ENCODE results near the gene DEPDC5. TPM values are rescaled to one million over a fixed set of nuclear protein-coding genes. Genes with fewer than 3 reads are reported as not detected.

Gene DEPDC5
- total and polyA plus RNA-seq, 9 of the 15 experiments (the other 6 are each of a cell fraction or from before 2014, with no cell fraction given), result 2.3 to 12.3 (median 10.7) TPM

- DNase-seq (ENCODE audit: extremely low read depth in 1 of 4, low spot score in 3 of 4), result no peak
- no TSS peak for BruUV-seq (replicated peaks)
- intact Hi-C loops (cut with micrococcal nuclease), result no loop called here
- Histone ChIP-seq H3K27ac (ENCODE audit: extremely low read depth, low read depth, low read length) (no peak overlapping the region), H3K4me3 (no peak overlapping the region), H4K20me1 (replicated peaks; ENCODE audit: control insufficient read depth, insufficient read depth, low read length) (no peaks in the 10 kb centered on the region), H3K9ac (ENCODE audit: insufficient read depth in 1 of 2, low read depth in 2 of 2, low read length in 2 of 2) (no peak overlapping the region), H3K4me2 (ENCODE audit: insufficient read depth, low read length) (no peak overlapping the region), H3K27me3 (ENCODE audit: control insufficient read depth in 2 of 2, insufficient read depth in 2 of 2, low read length in 2 of 2) (no peaks in the 10 kb centered on the region), H3K79me2 (ENCODE audit: control insufficient read depth, insufficient read depth, low read length) (no peaks in the 10 kb centered on the region), H3K4me1 (replicated peaks in 1 of 2; ENCODE audit: control insufficient read depth in 2 of 2, insufficient read depth in 2 of 2, low read length in 2 of 2) (no peaks in the 10 kb centered on the region), H2AFZ (ENCODE audit: low read depth, low read length) (no peak overlapping the region), H3K9me1 (ENCODE audit: control insufficient read depth, insufficient read depth, low read length) (no peaks in the 10 kb centered on the region), H3K36me3 (ENCODE audit: control insufficient read depth, insufficient read depth, low read length) (peaks cover 53% of the 10 kb centered on the region; the same call in 2 of the 3 replicates), H3K9me3 (replicated peaks; ENCODE audit: control insufficient read depth, insufficient read depth, low read depth, low read length) (no peaks in the 10 kb centered on the region)
- no peak for FAIRE-seq
- CTCF ChIA-PET (ENCODE audit: low intra/inter-chr PET ratio), result no interaction called here
- no peak for ATAC-seq
- POLR2A ChIA-PET, result interaction anchor here (0.6 to 0.9 kb wide), 2 partner anchors 9 to 317 kb away, joined by 5 read pairs; no protein-coding TSS in a partner anchor
- TF ChIP-seq HNRNPL (IDR thresholded peaks at IDR 0.05; ENCODE audit: low read depth, low read length), result no peak
- no peak for TF ChIP-seq SMAD3 (CRISPR knock-in tag; conservative IDR thresholded peaks at IDR 0.05)
- TF ChIP-seq ESRRB (CRISPR knock-in tag; IDR thresholded peaks at IDR 0.05; ENCODE audit: borderline replicate concordance), result no peak
- no peak for TF ChIP-seq ZBTB12 (CRISPR knock-in tag; IDR thresholded peaks at IDR 0.05)
- TF ChIP-seq NFIX (CRISPR knock-in tag; IDR thresholded peaks at IDR 0.05; ENCODE audit: low read depth), result no peak
- no peak for TF ChIP-seq MYC (IDR thresholded peaks at IDR 0.05; ENCODE audit: low read depth, low read length)
- no peak for TF ChIP-seq MYC (CRISPR knock-in tag; IDR thresholded peaks at IDR 0.05; ENCODE audit: borderline replicate concordance, low read depth)
- TF ChIP-seq POU5F1 (IDR thresholded peaks at IDR 0.05; ENCODE audit: borderline replicate concordance, low read depth, low read length, partially characterized antibody), result no peak
- in situ Hi-C loops (cut with MboI), result no loop called here
- WGBS (ENCODE audit: insufficient coverage, low coverage, missing lambda C conversion rate), result no CpG with 5 or more reads among the region's 1 CpG
These were observed 94.6 kb downstream of the DEPDC5 start for GRCh38 chr22:31848411-31848810.

Measured in K562 (cell line).